GM23338 (cell line): ENCODE results near the gene ACOX3. TPM values are rescaled to one million over a fixed set of nuclear protein-coding genes. Genes with fewer than 3 reads are reported as not detected.

ENCODE experiments used
- ATAC-seq: fragments of 200-7000 bp; cut with Tn5 transposase; 3 replicates; pipeline ENCODE4 v1.9.1; 2020
- DNase-seq: peaks from one replicate; pipeline ENCODE4 v3.0.0-alpha.2; 2015; ENCODE audit warnings: low spot score
- H2AFZ ChIP-seq: fragments of 200-600 bp; sonication (generic); 2 replicates; pipeline ENCODE4 v1.8.0; 2016; ENCODE audit warnings: antibody characterized with exemption, mild to moderate bottlenecking, moderate library complexity
- H3F3A ChIP-seq: fragments of 200-600 bp; sonication (generic); replicated peaks from 2 replicates; pipeline ENCODE4 v1.8.0; 2017; ENCODE audit warnings: antibody characterized with exemption, mixed run types, low read depth
- H3K27ac ChIP-seq: fragments of 200-600 bp; sonication (generic); 2 replicates; pipeline ENCODE4 v1.6.1; 2016; ENCODE audit warnings: low read depth
- H3K27me3 ChIP-seq: fragments of 200-600 bp; sonication (generic); 2 replicates; pipeline ENCODE4 v1.8.0; 2016; ENCODE audit warnings: mild to moderate bottlenecking, mixed run types, moderate library complexity; ENCODE audit not compliant: insufficient read depth
- H3K36me3 ChIP-seq: fragments of 200-600 bp; sonication (generic); 2 replicates; pipeline ENCODE4 v1.8.0; 2016; ENCODE audit warnings: mild to moderate bottlenecking; ENCODE audit not compliant: insufficient read depth
- H3K4me1 ChIP-seq: fragments of 200-600 bp; sonication (generic); 2 replicates; pipeline ENCODE4 v1.8.0; 2016; ENCODE audit warnings: mild to moderate bottlenecking, moderate library complexity; ENCODE audit not compliant: insufficient read depth
- H3K4me2 ChIP-seq: fragments of 200-600 bp; sonication (generic); 2 replicates; pipeline ENCODE4 v1.7.1; 2017; ENCODE audit warnings: mixed run types
- H3K4me3 ChIP-seq: fragments of 200-600 bp; sonication (generic); 2 replicates; pipeline ENCODE4 v1.6.1; 2016; ENCODE audit warnings: mixed run types
- H3K79me2 ChIP-seq: fragments of 200-600 bp; sonication (generic); replicated peaks from 2 replicates; pipeline ENCODE4 v1.8.0; 2017; ENCODE audit warnings: mild to moderate bottlenecking; ENCODE audit not compliant: insufficient read depth
- H3K9me2 ChIP-seq: fragments of 200-600 bp; sonication (generic); 2 replicates; pipeline ENCODE4 v1.8.0; 2017; ENCODE audit not compliant: insufficient read depth
- H4K20me1 ChIP-seq: fragments of 200-600 bp; sonication (generic); replicated peaks from 2 replicates; pipeline ENCODE4 v1.8.0; 2017; ENCODE audit warnings: mild to moderate bottlenecking; ENCODE audit not compliant: insufficient read depth
- H3K27ac Mint-ChIP-seq: 2 replicates; pipeline ENCODE4 v1.8.0; 2020; ENCODE audit warnings: inconsistent platforms, mild to moderate bottlenecking, moderate library complexity, mixed read lengths
- H3K27me3 Mint-ChIP-seq: 3 replicates; pipeline ENCODE4 v1.8.0; 2022; ENCODE audit warnings: low read depth, mild to moderate bottlenecking, moderate library complexity, mixed read lengths, inconsistent platforms; ENCODE audit not compliant: insufficient read depth, poor library complexity
- H3K36me3 Mint-ChIP-seq: 3 replicates; pipeline ENCODE4 v1.8.0; 2021; ENCODE audit warnings: low read depth, mild to moderate bottlenecking, inconsistent platforms, moderate library complexity, mixed read lengths
- H3K4me1 Mint-ChIP-seq: 3 replicates; pipeline ENCODE4 v1.8.0; 2020; ENCODE audit warnings: mild to moderate bottlenecking, inconsistent platforms, mixed read lengths
- H3K4me3 Mint-ChIP-seq: 3 replicates; pipeline ENCODE4 v1.8.0; 2021; ENCODE audit warnings: moderate library complexity, mild to moderate bottlenecking, inconsistent platforms, mixed read lengths
- H3K9me3 Mint-ChIP-seq: 3 replicates; pipeline ENCODE4 v1.8.0; 2020; ENCODE audit warnings: moderate library complexity, mild to moderate bottlenecking, inconsistent platforms, mixed read lengths
- CTCF ChIP-seq, 2 experiments: fragments of 200-600 bp in 1 of 2; sonication (generic) in 1 of 2; conservative IDR thresholded peaks; 2 replicates each; pipeline versions ENCODE4 v1.5.1 to v1.6.1; 2016 to 2017; ENCODE audit warnings: antibody characterized with exemption in 2 of 2, low read depth in 2 of 2, mild to moderate bottlenecking in 2 of 2, moderate library complexity in 1 of 2
- EZH2 ChIP-seq: fragments of 200-600 bp; sonication (generic); IDR thresholded peaks from one replicate; pipeline ENCODE4 v1.8.0; 2017; ENCODE audit warnings: antibody characterized with exemption, mild to moderate bottlenecking, low read depth; ENCODE audit not compliant: unreplicated experiment
- EZH2phosphoT487 ChIP-seq: fragments of 200-600 bp; sonication (generic); IDR thresholded peaks from one replicate; pipeline ENCODE4 v1.8.1; 2018; ENCODE audit warnings: antibody characterized with exemption; ENCODE audit not compliant: unreplicated experiment
- POLR2AphosphoS5 ChIP-seq: IDR thresholded peaks from 2 replicates; pipeline ENCODE4 v1.6.1; 2016; ENCODE audit warnings: antibody characterized with exemption, low read depth
- ZNF114 ChIP-seq: fragments of 250-450 bp; sonication (Bioruptor Pico); IDR thresholded peaks from 2 replicates; pipeline ENCODE4 v1.5.0; 2020; ENCODE audit warnings: mild to moderate bottlenecking, moderate library complexity
- ZNF331 ChIP-seq: fragments of 250-450 bp; sonication (Bioruptor Pico); IDR thresholded peaks from 2 replicates; pipeline ENCODE4 v1.5.0; 2020; ENCODE audit warnings: low read depth, mild to moderate bottlenecking, moderate library complexity
- ZNF462 ChIP-seq: fragments of 250-450 bp; sonication (Bioruptor Pico); IDR thresholded peaks from 2 replicates; pipeline ENCODE4 v1.5.0; 2020; ENCODE audit warnings: mild to moderate bottlenecking, moderate library complexity
- polyA plus RNA-seq: library from polyadenylated mRNA; unstranded; fragments of >200 nt; fragmentation: Nextera tagmentation; extraction: Ambion mirVana; gene quantifications from 2 replicates; pipeline ENCODE4 v1.2.1, GENCODE V29; 2016
- total RNA-seq: library from RNA; depleted of rRNA; stranded (reverse); fragments of >200 nt; shearing (Covaris generic); gene quantifications from 2 replicates; pipeline ENCODE4 v1.2.3, GENCODE V29; 2014

The ACOX3 gene
- total and polyA plus RNA-seq, 2 experiments from 2014 or later = 6.4 to 17.2 TPM

GRCh38 chr4:8463811-8464210, 23.3 kb upstream of the ACOX3 start:
- no peak for TF ChIP-seq ZNF331 (CRISPR knock-in tag)
- no peak for TF ChIP-seq ZNF462 (CRISPR knock-in tag)
- no peak for TF ChIP-seq POLR2AphosphoS5
- no peak for TF ChIP-seq CTCF (conservative IDR thresholded peaks at IDR 0.05; ENCODE audit: low read depth in 2 of 2)
- TF ChIP-seq EZH2 = no peak
- no peak for TF ChIP-seq ZNF114 (CRISPR knock-in tag)
- TF ChIP-seq EZH2phosphoT487 = no peak
- H3K27me3 ChIP-seq = no peaks in the 10 kb centered on the region
- H4K20me1 ChIP-seq = peaks cover 9% of the 10 kb centered on the region
- peaks cover 8% of the 10 kb centered on the region for H3K4me1 Mint-ChIP-seq
- ATAC-seq (no peak), DNase-seq (no peak)
- H2AFZ ChIP-seq = no peak overlapping the region
- peaks cover 9% of the 10 kb centered on the region for H3K27me3 Mint-ChIP-seq
- H3K36me3 Mint-ChIP-seq = peaks cover 33% of the 10 kb centered on the region
- H3F3A ChIP-seq = no peaks in the 10 kb centered on the region; the same call in 1 of the 2 replicates
- H3K4me3 ChIP-seq = no peak overlapping the region
- H3K9me3 Mint-ChIP-seq = no peaks in the 10 kb centered on the region
- no peaks in the 10 kb centered on the region; the same call in 1 of the 2 replicates for H3K36me3 ChIP-seq
- no peak overlapping the region for H3K27ac Mint-ChIP-seq
- H3K4me2 ChIP-seq = no peak overlapping the region
- no peak overlapping the region for H3K4me3 Mint-ChIP-seq
- H3K4me1 ChIP-seq = no peaks in the 10 kb centered on the region
- H3K27ac ChIP-seq = no peak overlapping the region
- H3K9me2 ChIP-seq = no peaks in the 10 kb centered on the region
- H3K79me2 ChIP-seq = no peaks in the 10 kb centered on the region
